ENCODE measurements around the gene B4GALT2. TPM values are rescaled to one million over a fixed set of nuclear protein-coding genes. Genes with fewer than 3 reads are reported as not detected.

B4GALT2 gene
- total RNA-seq, 1 experiment from 2014 or later: 70.9 TPM

DNA sequence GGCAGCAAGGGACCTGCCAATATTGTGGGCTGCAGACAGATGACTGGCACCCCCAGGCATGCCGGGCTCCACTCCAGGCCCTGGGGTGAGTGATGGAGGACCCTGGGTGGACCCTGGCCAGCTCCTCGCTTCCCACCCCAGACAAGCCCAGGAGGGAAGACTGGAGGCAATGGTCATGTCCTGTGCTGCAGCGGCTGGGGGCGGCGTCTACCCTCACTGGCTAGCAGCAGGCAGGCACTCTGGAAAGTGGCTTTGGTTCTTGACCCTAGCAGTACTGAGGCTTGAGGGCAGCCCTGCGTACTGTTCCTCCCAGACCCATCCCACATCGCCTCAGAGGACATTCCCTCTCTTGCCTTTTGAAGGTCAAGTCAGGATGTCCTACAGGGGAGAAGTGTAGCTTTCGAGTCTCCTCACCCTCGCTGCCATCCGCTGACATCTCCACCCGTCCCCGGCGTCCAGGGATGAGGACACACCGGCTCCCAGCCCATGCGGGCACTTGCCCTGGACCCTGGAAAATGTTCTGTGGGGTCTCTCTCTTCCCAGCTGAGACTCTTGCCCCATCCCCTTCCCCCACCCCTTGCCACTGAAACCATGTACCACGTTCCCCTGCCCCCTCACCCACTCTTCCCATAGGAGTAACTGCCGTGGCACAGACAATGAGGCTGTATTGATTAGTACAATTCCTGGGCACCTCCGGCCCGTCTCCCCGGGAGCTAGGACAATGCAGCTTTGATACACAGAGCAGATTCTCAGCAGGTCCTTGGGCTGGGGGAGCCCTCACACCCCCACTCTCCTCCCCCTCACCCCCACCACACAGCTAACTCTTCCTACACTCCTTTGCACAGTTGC is 37.3 kb downstream of the B4GALT2 start:
- TF ChIP-seq, protein P1, sequence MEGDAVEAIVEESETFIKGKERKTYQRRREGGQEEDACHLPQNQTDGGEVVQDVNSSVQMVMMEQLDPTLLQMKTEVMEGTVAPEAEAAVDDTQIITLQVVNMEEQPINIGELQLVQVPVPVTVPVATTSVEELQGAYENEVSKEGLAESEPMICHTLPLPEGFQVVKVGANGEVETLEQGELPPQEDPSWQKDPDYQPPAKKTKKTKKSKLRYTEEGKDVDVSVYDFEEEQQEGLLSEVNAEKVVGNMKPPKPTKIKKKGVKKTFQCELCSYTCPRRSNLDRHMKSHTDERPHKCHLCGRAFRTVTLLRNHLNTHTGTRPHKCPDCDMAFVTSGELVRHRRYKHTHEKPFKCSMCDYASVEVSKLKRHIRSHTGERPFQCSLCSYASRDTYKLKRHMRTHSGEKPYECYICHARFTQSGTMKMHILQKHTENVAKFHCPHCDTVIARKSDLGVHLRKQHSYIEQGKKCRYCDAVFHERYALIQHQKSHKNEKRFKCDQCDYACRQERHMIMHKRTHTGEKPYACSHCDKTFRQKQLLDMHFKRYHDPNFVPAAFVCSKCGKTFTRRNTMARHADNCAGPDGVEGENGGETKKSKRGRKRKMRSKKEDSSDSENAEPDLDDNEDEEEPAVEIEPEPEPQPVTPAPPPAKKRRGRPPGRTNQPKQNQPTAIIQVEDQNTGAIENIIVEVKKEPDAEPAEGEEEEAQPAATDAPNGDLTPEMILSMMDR (conservative IDR thresholded peaks at IDR 0.05): no peak
- no peak overlapping the region for H2BK5ac ChIP-seq (ENCODE audit: insufficient read length, low read length)
- H4K20me1 ChIP-seq (ENCODE audit: control insufficient read depth, insufficient read depth, insufficient read length): no peaks in the 10 kb centered on the region
- H4K8ac ChIP-seq (replicated peaks; ENCODE audit: insufficient read length, low read depth, low read length): no peak overlapping the region
- no peaks in the 10 kb centered on the region for H3K27me3 ChIP-seq (ENCODE audit: insufficient read depth, low read length)
- H3T11ph ChIP-seq (ENCODE audit: low read length): no peak overlapping the region
- no peak overlapping the region for H3K56ac ChIP-seq (ENCODE audit: insufficient read length, low read depth, low read length)
- Mint-ChIP-seq H3K4me1 (peaks cover 22 to 31% of the 10 kb centered on the region in 2 experiments), H3K27ac (peak overlapping the region in 1 of 3 experiments; percentile 61; a peak in 2 of 7 replicates), H3K9me3 (no peaks in the 10 kb centered on the region), H3K36me3 (ENCODE audit: insufficient read depth in 1 of 3, low read depth in 3 of 3) (peaks cover 0 to 11% (median 0%) of the 10 kb centered on the region in 3 experiments; a peak in 3 of 7 replicates), H3K27me3 (ENCODE audit: low read depth) (no peaks in the 10 kb centered on the region), H3K4me3 (no peak overlapping the region)
- no peaks in the 10 kb centered on the region for H3K79me1 ChIP-seq (ENCODE audit: insufficient read depth, low read depth, low read length, poor library complexity, severe bottlenecking)
- H3K4me2 ChIP-seq (ENCODE audit: insufficient read depth, insufficient read length, low read length): no peak overlapping the region
- no peak overlapping the region for H3K9ac ChIP-seq (ENCODE audit: extremely low read depth, insufficient read length, low read length)
- H2AFZ ChIP-seq (ENCODE audit: low read length): no peak overlapping the region
- H3K4ac ChIP-seq (ENCODE audit: low read depth, low read length): no peak overlapping the region
- H3K23me2 ChIP-seq (ENCODE audit: insufficient read length, low read depth, low read length, poor library complexity, severe bottlenecking): no peaks in the 10 kb centered on the region
- H2BK20ac ChIP-seq (ENCODE audit: low read depth, low read length, poor library complexity, severe bottlenecking): no peak overlapping the region
- no peaks in the 10 kb centered on the region for H3K79me2 ChIP-seq (ENCODE audit: insufficient read depth, low read length)
- no peak overlapping the region for H3K27ac ChIP-seq (ENCODE audit: insufficient read length, low read depth, low read length)
- H2AK5ac ChIP-seq (ENCODE audit: insufficient read length, low read length): no peak overlapping the region
- H2BK15ac ChIP-seq (ENCODE audit: low read depth, low read length): no peak overlapping the region
- no peak overlapping the region for H2BK120ac ChIP-seq (ENCODE audit: low read depth, low read length, poor library complexity, severe bottlenecking)
- H3K4me1 ChIP-seq (ENCODE audit: insufficient read depth, low read length): peaks cover 3% of the 10 kb centered on the region; the same call in 1 of the 2 replicates
- H4K5ac ChIP-seq (ENCODE audit: insufficient read length, low read depth, low read length): no peak overlapping the region
- WGBS (ENCODE audit: extremely low coverage, insufficient read length, low lambda C conversion rate): no CpG with 5 or more reads among the region's 20 CpGs
- H2BK12ac ChIP-seq (ENCODE audit: insufficient read length, low read depth, low read length): no peak overlapping the region
- H3K23ac ChIP-seq (ENCODE audit: insufficient read length, low read depth, low read length): no peak overlapping the region
- no peak overlapping the region for H3K14ac ChIP-seq (ENCODE audit: insufficient read depth, low read length)
- no peak overlapping the region for H3K18ac ChIP-seq (ENCODE audit: insufficient read length, low read depth, low read length)
- H3K9me3 ChIP-seq (ENCODE audit: control insufficient read depth, low read depth, low read length): no peaks in the 10 kb centered on the region
- H4K91ac ChIP-seq (ENCODE audit: insufficient read length, low read depth, low read length): no peak overlapping the region
- no peak for DNase-seq
